Ovary (tissue), 9 donors: ENCODE measurements around the gene AMPD2. TPM values are rescaled to one million over a fixed set of nuclear protein-coding genes. Genes with fewer than 3 reads are reported as not detected.

Experiments used
- DNase-seq, 5 donors: peaks; one replicate each; pipeline ENCODE4 v3.0.0-alpha.2; 2019 to 2020
- H3K27ac ChIP-seq, 2 donors: fragments of 200-600 bp; one replicate each; pipeline versions ENCODE4 v1.5.1 to v1.8.0; 2019 to 2022
- H3K27me3 ChIP-seq: fragments of 200-600 bp; one replicate; pipeline ENCODE4 v1.8.0; 2022
- H3K36me3 ChIP-seq: fragments of 200-600 bp; sonication (generic); one replicate; pipeline ENCODE4 v1.5.1; 2019
- H3K4me1 ChIP-seq: one replicate; pipeline ENCODE4 v1.8.1; 2013; ENCODE audit warnings: mild to moderate bottlenecking, moderate library complexity; ENCODE audit not compliant: insufficient read depth
- H3K4me3 ChIP-seq: fragments of 200-600 bp; sonication (generic); one replicate; pipeline ENCODE4 v1.5.1; 2017
- H3K9me3 ChIP-seq, 2 donors: fragments of 200-600 bp in 1 of 2; sonication (generic) in 1 of 2; one replicate each; pipeline versions ENCODE4 v1.5.1 to v1.8.1; 2013 to 2019; ENCODE audit warnings: mild to moderate bottlenecking in 1 of 2, moderate library complexity in 1 of 2
- CTCF ChIP-seq, 3 donors: fragments of 450-650 bp in 2 of 3; fragments of 200-600 bp in 1 of 3; IDR thresholded peaks; one replicate each; pipeline versions ENCODE4 v1.5.1 to v1.8.0; 2016 to 2022; ENCODE audit warnings: antibody characterized with exemption in 3 of 3, mild to moderate bottlenecking in 1 of 3
- EP300 ChIP-seq: sonication (generic); formaldehyde crosslinking; IDR thresholded peaks from one replicate; pipeline ENCODE4 v1.6.1; 2017; ENCODE audit warnings: antibody characterized with exemption
- POLR2A ChIP-seq: fragments of 450-650 bp; IDR thresholded peaks from one replicate; pipeline ENCODE4 v1.6.1; 2017; ENCODE audit warnings: antibody characterized with exemption, mild to moderate bottlenecking, moderate library complexity
- WGBS, 3 donors: extraction: QIAGEN DNeasy Blood & Tissue Kit in 1 of 3; methylation state at CpG; one replicate each; pipeline versions ENCODE4 v1.1.5 to v1.1.7; 2013 to 2017; 5-methylcytosine and 5-hydroxymethylcytosine counted together
- intact Hi-C, 4 donors: fragments of 100-400 bp; cut with DNase I; formaldehyde crosslinking; loops; one replicate each; pipeline versions ENCODE4 v1.11.0 to v1.15.1; 2022 to 2023
- polyA plus RNA-seq, 2 donors: library from polyadenylated mRNA; stranded (reverse); fragments of 200-250 nt in 1 of 2; fragments of 350-450 nt in 1 of 2; fragmentation: Illumina TruSeq in 1 of 2; extraction: RNeasy Lipid Tissue Mini Kit (QIAGEN cat#74804) in 1 of 2; gene quantifications; one replicate each; pipeline ENCODE4 v1.2.3, GENCODE V29; 2013 to 2014
- total RNA-seq, 7 donors: library from RNA; depleted of rRNA in 2 of 7; stranded (reverse); fragments of >200 nt in 2 of 7; fragmentation: NEBNext Ultra II Directional in 3 of 7; extraction: Animal tissue kit (Norgen Biotek cat#: 25700) in 3 of 7; gene quantifications; one replicate each; pipeline versions ENCODE4 v1.1.0 to v1.2.4, GENCODE V29; 2016 to 2023
- donor health status: DM: no; HTN: no; CAD: no; lungs with moderate emphysema.
- donor health status: DM: no; HTN: no; CAD: no.
- donor health status: Bipolar disorder and iron deficiency.
- donor health status: DM: yes; HTN: yes; CAD: no.
- donor health status: DM: no; HTN: no; CAD: no.
- donor health status: DM: yes; HTN: yes; CAD: no.

The AMPD2 gene
- total and polyA plus RNA-seq, 9 donors = 19.4 to 86.0 (median 64.2) TPM

- 27 to 29% (median 28%) methylated on average over 9 of the region's 9 CpGs for WGBS, 3 donors
- Histone ChIP-seq H3K27me3 (no peaks in the 10 kb centered on the region), H3K27ac (peak overlapping the region in 1 of 2 donors; percentile 84), H3K4me1 (peaks cover 8% of the 10 kb centered on the region), H3K9me3 (no peaks in the 10 kb centered on the region), H3K4me3 (peak overlapping the region; percentile 59), H3K36me3 (no peaks in the 10 kb centered on the region)
- intact Hi-C loops = no loop called here
- TF ChIP-seq CTCF (IDR thresholded peaks at IDR 0.05) (no peak), POLR2A (no peak), EP300 (no peak)
- no peak for DNase-seq
These were observed 719 bp upstream of the AMPD2 start for GRCh38 chr1:109618661-109619575.

GRCh38 chr1:109620401-109620791 is 759 bp downstream of the AMPD2 start:
- intact Hi-C loops = no loop called here

GRCh38 chr1:109620841-109621286 is 1.2 kb downstream of the AMPD2 start:
- Histone ChIP-seq H3K36me3 (no peaks in the 10 kb centered on the region), H3K9me3 (no peaks in the 10 kb centered on the region), H3K4me1 (peaks cover 8% of the 10 kb centered on the region), H3K4me3 (peak overlapping the region; percentile 59), H3K27me3 (no peaks in the 10 kb centered on the region), H3K27ac (peak overlapping the region; percentile 48 to 84)
- WGBS, 3 donors = 0 to 1% (median 0%) methylated on average over 17 to 18 of the region's 18 CpGs
- no peak for TF ChIP-seq POLR2A
- TF ChIP-seq EP300 = no peak
- no peak for TF ChIP-seq CTCF (IDR thresholded peaks at IDR 0.05)
- intact Hi-C loops = no loop called here
- peak; percentile 89 to 94 (median 93) for DNase-seq

More at GRCh38 chr1:109620401-109620791, 759 bp downstream of the AMPD2 start:
- Histone ChIP-seq H3K4me1 (peaks cover 8% of the 10 kb centered on the region), H3K36me3 (no peaks in the 10 kb centered on the region), H3K9me3 (no peaks in the 10 kb centered on the region), H3K27me3 (no peaks in the 10 kb centered on the region), H3K4me3 (peak overlapping the region; percentile 59), H3K27ac (peak overlapping the region; percentile 48 to 84)
- peak in 4 of 5 donors; percentile 57 to 70 (median 66) for DNase-seq
- WGBS, 3 donors = 0% methylated on average over 9 of the region's 9 CpGs
- TF ChIP-seq EP300 (no peak), POLR2A (no peak), CTCF (IDR thresholded peaks at IDR 0.05) (no peak)

GRCh38 chr1:109621379-109622136 is 1.9 kb downstream of the AMPD2 start:
- peaks cover 8% of the 10 kb centered on the region for H3K4me1 ChIP-seq
- H3K9me3 ChIP-seq = no peaks in the 10 kb centered on the region
- WGBS, 3 donors = 36 to 37% (median 37%) methylated on average over 13 of the region's 13 CpGs
- H3K27ac ChIP-seq = peak overlapping the region in 1 of 2 donors; percentile 48
- peak in 2 of 5 donors; percentile 21 to 36 for DNase-seq
- intact Hi-C loops = no loop called here
- no peaks in the 10 kb centered on the region for H3K36me3 ChIP-seq
- no peaks in the 10 kb centered on the region for H3K27me3 ChIP-seq
- H3K4me3 ChIP-seq = peak overlapping the region; percentile 59
- TF ChIP-seq EP300 (no peak), CTCF (IDR thresholded peaks at IDR 0.05) (no peak), POLR2A (no peak)
